ENCODE data around the gene EDRF1. TPM values are rescaled to one million over a fixed set of nuclear protein-coding genes. Genes with fewer than 3 reads are reported as not detected.

EDRF1 gene
- total and polyA plus RNA-seq, 12 donors: 8.1 to 35.9 (median 18.6) TPM

DNA sequence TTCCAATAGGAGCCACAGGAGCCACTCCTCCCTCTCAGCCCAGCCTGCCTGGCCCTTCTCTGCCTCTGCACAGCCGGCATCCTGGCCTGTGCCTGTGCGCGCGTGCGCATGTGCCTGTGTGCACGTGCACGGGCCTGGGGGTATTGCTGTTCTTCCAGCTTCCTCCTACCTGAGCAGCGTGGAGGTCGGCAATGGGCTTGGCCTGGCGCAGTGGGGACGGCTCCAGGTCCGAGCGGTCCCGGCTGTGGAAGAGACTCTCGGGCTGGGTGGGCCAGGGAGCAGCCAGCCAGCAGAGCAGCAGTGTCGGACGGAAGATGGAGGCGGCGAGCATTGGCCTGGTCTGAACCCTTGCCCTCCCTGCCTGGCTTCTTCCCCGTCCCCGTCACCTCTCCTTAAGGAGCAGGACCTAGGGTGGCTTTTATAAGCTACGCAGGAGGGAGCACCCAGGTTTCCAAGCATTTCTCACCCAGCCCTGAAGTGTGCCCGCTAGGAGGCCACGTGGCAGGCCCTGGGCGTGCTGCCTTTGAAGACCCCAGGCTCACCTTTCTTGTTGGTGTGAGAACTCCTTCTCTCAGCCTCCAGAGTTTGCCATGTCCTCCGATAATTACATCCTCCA, 56.1 kb downstream of the EDRF1 start, which contains the start of gene MMP21:
Gene MMP21, minus strand, starts transcription at position 331 of the 616 bp plus-strand sequence. Its CDS starts 0 bp downstream, at position 331.
- no peak within 1 kb of the TSS for H3K4me3 ChIP-seq
- no peaks in the 10 kb centered on the region for H3K4me1 ChIP-seq (replicated peaks in 1 of 2)
- no peaks in the 10 kb centered on the region for H3K9me3 ChIP-seq (replicated peaks in 1 of 3)
- TF ChIP-seq CTCF (IDR thresholded peaks at IDR 0.05): no peak
- no peaks in the 10 kb centered on the region for H3K36me3 ChIP-seq (replicated peaks in 1 of 2)
- no peaks in the 10 kb centered on the region for H3K27me3 ChIP-seq
- H3K27ac ChIP-seq: no peak within 1 kb of the TSS
- DNase-seq: no peak
- intact Hi-C loops (cut with DNase I): no loop called here
- 92 to 95% (median 94%) methylated on average over 14 to 26 of the region's 26 CpGs for WGBS, 4 donors

DNA sequence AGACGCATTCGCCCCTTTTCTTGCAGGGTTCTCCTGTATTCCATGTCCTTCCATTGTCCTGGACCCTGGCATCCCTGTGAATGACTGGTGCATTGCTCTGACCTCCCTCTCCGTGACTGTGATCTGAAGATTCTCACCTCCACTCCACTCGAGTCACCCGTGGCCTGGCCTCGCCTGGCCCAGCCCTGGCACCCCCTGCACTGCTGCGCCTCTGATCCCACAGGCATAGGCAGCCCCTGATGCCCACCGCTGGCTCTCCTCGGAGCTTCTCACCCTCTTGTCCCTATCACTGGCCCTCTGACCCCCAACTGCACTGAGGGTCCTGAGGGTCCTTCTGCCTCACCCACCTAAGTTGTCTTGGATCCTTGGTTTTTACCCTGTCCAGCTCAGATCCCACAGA, 58.3 kb downstream of the EDRF1 start:
- 78 to 96% (median 87%) methylated on average over 9 of the region's 9 CpGs for WGBS, 4 donors
- Histone ChIP-seq H3K9me3 (replicated peaks in 1 of 3) (no peaks in the 10 kb centered on the region), H3K4me1 (replicated peaks in 1 of 2) (no peaks in the 10 kb centered on the region), H3K27ac (no peak overlapping the region), H3K36me3 (replicated peaks in 1 of 2) (no peaks in the 10 kb centered on the region), H3K27me3 (no peaks in the 10 kb centered on the region), H3K4me3 (no peak overlapping the region)
- TF ChIP-seq POLR2A (IDR thresholded peaks at IDR 0.05): no peak
- TF ChIP-seq CTCF (IDR thresholded peaks at IDR 0.05): no peak
- DNase-seq: no peak
- intact Hi-C loops (cut with DNase I): no loop called here

GRCh38 chr10:125778556-125778955, 59.0 kb downstream of the EDRF1 start:
- no peak for TF ChIP-seq CTCF (IDR thresholded peaks at IDR 0.05)
- no peak for TF ChIP-seq POLR2A (IDR thresholded peaks at IDR 0.05)
- DNase-seq: no peak
- Histone ChIP-seq H3K4me1 (replicated peaks in 1 of 2) (no peaks in the 10 kb centered on the region), H3K4me3 (no peak overlapping the region), H3K9me3 (replicated peaks in 1 of 3) (no peaks in the 10 kb centered on the region), H3K27me3 (no peaks in the 10 kb centered on the region), H3K36me3 (replicated peaks in 1 of 2) (no peaks in the 10 kb centered on the region), H3K27ac (no peak overlapping the region)
- intact Hi-C loops (cut with DNase I): no loop called here
- WGBS, 4 donors: 52 to 76% (median 72%) methylated on average over 5 of the region's 5 CpGs

DNA sequence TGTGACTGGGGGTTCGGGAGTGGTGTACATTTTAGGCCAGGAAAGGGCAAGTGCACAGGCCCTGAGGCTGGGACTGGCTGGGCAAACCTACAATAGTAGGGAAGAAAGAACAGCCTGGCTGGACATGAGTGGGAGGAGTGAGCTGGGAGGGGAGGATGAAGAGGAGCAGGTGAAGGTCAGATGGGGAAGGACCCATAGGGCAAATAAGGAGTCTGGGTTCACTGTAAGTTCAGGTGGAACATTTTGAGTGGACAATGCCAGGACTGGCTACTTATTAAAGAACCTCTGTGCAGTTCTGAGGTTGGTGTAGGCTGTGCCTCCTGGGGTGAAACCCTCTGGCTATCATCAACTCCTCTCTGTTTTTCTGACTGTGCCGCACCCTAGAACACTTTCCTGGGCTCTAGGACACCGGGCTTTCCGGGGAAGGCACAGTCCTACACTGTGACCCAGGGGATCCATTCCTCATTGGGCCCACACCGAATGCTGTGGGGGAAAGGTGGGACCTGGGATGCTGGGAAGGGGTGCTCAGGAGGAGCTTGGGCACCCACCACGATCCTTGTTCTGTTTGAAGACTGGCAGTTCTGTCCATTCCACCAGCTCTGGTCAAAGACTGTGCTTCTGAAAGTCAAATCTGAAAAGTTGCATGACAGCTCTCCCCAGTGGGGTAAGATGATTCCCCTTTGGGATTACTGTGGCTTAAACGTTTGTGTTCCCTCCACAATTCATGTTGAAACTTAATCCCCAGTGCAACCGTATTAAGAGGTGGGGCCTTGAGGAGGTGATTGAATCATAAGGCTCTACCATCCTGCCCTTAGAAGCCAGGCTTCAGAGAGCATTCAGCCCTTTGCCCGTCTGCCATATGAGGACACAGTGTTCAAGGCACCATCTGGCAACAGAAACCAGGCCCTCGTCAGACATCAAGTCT, 60.2 kb downstream of the EDRF1 start:
- no peak for TF ChIP-seq POLR2A (IDR thresholded peaks at IDR 0.05)
- TF ChIP-seq CTCF (IDR thresholded peaks at IDR 0.05): no peak
- Histone ChIP-seq H3K36me3 (replicated peaks in 1 of 2) (no peaks in the 10 kb centered on the region), H3K27me3 (no peaks in the 10 kb centered on the region), H3K27ac (no peak overlapping the region), H3K9me3 (replicated peaks in 1 of 3) (no peaks in the 10 kb centered on the region), H3K4me1 (replicated peaks in 1 of 2) (no peaks in the 10 kb centered on the region), H3K4me3 (no peak overlapping the region)
- no peak for DNase-seq
- intact Hi-C loops (cut with DNase I): no loop called here
- 78 to 88% (median 83%) methylated on average over 10 of the region's 10 CpGs for WGBS, 4 donors
